Large intestine (tissue), 3 donors: ENCODE data around the gene RALB. TPM values are rescaled to one million over a fixed set of nuclear protein-coding genes. Genes with fewer than 3 reads are reported as not detected.

Experiments
- DNase-seq, 2 donors: peaks; one replicate each; pipeline versions ENCODE4 v3.0.0 to v3.0.0-alpha.2; 2013
- H3K27ac ChIP-seq: one replicate; pipeline ENCODE4 v1.5.1; 2013; ENCODE audit warnings: low read length
- H3K27me3 ChIP-seq: 2 replicates; pipeline ENCODE4 v1.6.1; 2013; ENCODE audit warnings: low read length; ENCODE audit not compliant: control insufficient read depth, insufficient read depth
- H3K36me3 ChIP-seq: 2 replicates; pipeline ENCODE4 v1.6.1; 2013; ENCODE audit warnings: low read length; ENCODE audit not compliant: control insufficient read depth, insufficient read depth
- H3K4me1 ChIP-seq: one replicate; pipeline ENCODE4 v1.6.1; 2013; ENCODE audit warnings: low read length; ENCODE audit not compliant: control insufficient read depth, insufficient read depth
- H3K4me3 ChIP-seq: one replicate; pipeline ENCODE4 v1.5.1; 2013; ENCODE audit warnings: low read length
- H3K9me3 ChIP-seq: one replicate; pipeline ENCODE4 v1.6.1; 2013; ENCODE audit warnings: mild to moderate bottlenecking, low read depth, low read length, moderate library complexity; ENCODE audit not compliant: control insufficient read depth
- WGBS: methylation state at CpG from one replicate; pipeline ENCODE4 v1.1.5; 2013; ENCODE audit warnings: low lambda C conversion rate; ENCODE audit not compliant: insufficient coverage; 5-methylcytosine and 5-hydroxymethylcytosine counted together
- polyA plus RNA-seq: library from polyadenylated mRNA; unstranded; fragments of 120-200 nt; gene quantifications from one replicate; pipeline ENCODE4 v1.2.1, GENCODE V29; 2013

The RALB gene
- polyA plus RNA-seq, 1 donor = 102 TPM

GRCh38 chr2:120314690-120315366 lies 62.2 kb downstream of the RALB start:
- DNase-seq = no peak
- no peaks in the 10 kb centered on the region for H3K9me3 ChIP-seq
- peaks cover 33% of the 10 kb centered on the region for H3K27me3 ChIP-seq
- no CpG with 5 or more reads among the region's 19 CpGs for WGBS
- no peak overlapping the region for H3K4me3 ChIP-seq
- no peaks in the 10 kb centered on the region for H3K36me3 ChIP-seq
- H3K27ac ChIP-seq = no peak overlapping the region
- H3K4me1 ChIP-seq = peaks cover 5% of the 10 kb centered on the region

DNA sequence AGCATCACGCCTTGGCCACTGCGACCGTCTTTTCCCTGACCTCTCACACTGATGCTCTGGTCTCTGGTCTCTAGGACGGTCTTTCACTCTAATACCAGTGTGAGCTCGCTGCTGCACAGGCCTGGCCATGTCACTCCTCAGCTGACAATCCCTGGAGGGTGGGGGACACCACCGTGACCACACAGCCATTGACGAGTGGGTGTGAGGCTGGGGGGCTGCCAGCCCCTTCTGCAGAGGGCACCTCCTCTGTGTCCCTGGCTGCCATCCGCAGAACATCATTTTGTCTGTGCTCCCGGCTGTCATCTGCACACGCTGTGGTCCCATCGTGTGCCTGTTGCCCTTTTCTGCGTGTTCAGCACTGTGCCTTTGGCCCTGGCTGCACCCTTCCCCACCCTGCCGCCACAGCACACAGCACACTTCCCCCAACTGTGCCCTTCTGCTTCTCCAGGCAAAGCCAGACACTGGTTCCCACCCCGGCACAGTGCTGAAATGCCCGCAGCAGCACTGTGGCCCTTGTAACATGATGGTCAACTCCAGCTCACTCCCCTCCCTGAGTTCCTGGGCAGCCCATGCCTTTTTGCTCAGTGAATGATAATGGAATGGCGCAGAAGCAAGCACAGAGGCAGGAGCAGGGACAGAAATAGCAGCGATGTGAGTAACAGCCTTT lies 62.8 kb downstream of the RALB start:
- Histone ChIP-seq H3K4me3 (no peak overlapping the region), H3K36me3 (no peaks in the 10 kb centered on the region), H3K9me3 (no peaks in the 10 kb centered on the region), H3K27me3 (peaks cover 36% of the 10 kb centered on the region), H3K27ac (no peak overlapping the region), H3K4me1 (peaks cover 5% of the 10 kb centered on the region)
- no CpG with 5 or more reads among the region's 17 CpGs for WGBS
- DNase-seq = no peak

DNA sequence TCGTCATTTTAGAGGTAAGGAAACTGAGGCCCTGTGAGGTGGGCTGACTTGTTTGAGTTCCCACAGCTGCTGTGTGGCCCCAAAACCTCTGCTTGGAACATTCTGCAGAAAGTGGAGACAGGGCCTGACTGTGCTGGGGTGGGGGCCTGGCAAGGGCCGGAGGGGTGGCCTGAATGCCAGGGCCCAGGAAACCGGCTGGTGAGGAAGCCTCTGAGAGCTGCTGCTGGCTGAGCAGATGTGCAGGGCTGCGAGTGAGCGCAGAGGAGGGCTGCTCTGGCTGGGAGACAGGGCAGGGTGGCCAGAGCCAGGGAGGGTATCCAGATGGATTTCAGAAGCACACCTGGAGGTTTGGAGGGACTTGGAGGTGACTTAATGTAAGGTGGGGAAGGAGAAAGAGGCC lies 63.4 kb downstream of the RALB start:
- H3K4me1 ChIP-seq = peaks cover 5% of the 10 kb centered on the region
- WGBS = no CpG with 5 or more reads among the region's 5 CpGs
- no peaks in the 10 kb centered on the region for H3K36me3 ChIP-seq
- no peaks in the 10 kb centered on the region for H3K9me3 ChIP-seq
- peaks cover 38% of the 10 kb centered on the region for H3K27me3 ChIP-seq
- H3K4me3 ChIP-seq = no peak overlapping the region
- no peak for DNase-seq
- no peak overlapping the region for H3K27ac ChIP-seq

GRCh38 chr2:120316528-120317179 lies 64.0 kb downstream of the RALB start:
- H3K36me3 ChIP-seq = no peaks in the 10 kb centered on the region
- H3K4me1 ChIP-seq = peaks cover 5% of the 10 kb centered on the region
- no peak overlapping the region for H3K27ac ChIP-seq
- peaks cover 38% of the 10 kb centered on the region for H3K27me3 ChIP-seq
- H3K9me3 ChIP-seq = no peaks in the 10 kb centered on the region
- WGBS = 100% methylated on average over 1 of the region's 15 CpGs
- DNase-seq = no peak
- H3K4me3 ChIP-seq = no peak overlapping the region

DNA sequence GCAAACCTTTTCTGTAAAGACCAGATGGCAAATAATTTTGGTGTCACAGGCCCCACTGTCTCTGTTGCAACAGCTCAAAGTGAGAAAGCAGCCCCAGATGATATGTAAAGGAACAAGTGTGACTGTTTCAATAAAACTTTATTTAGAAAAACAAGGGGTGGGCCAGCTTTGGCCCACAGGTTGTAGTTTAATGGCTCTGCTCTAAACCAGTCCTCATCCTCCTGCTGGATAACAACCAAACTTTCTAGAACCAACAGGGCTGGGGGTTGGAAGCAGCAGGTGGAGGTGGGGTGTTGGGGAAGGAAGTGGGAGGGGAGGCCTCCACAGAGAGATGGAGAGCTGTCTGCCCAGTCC lies 64.5 kb downstream of the RALB start:
- no peaks in the 10 kb centered on the region for H3K9me3 ChIP-seq
- H3K36me3 ChIP-seq = no peaks in the 10 kb centered on the region
- no peak overlapping the region for H3K4me3 ChIP-seq
- peaks cover 5% of the 10 kb centered on the region for H3K4me1 ChIP-seq
- no peak for DNase-seq
- H3K27me3 ChIP-seq = peaks cover 41% of the 10 kb centered on the region
- no peak overlapping the region for H3K27ac ChIP-seq

DNA sequence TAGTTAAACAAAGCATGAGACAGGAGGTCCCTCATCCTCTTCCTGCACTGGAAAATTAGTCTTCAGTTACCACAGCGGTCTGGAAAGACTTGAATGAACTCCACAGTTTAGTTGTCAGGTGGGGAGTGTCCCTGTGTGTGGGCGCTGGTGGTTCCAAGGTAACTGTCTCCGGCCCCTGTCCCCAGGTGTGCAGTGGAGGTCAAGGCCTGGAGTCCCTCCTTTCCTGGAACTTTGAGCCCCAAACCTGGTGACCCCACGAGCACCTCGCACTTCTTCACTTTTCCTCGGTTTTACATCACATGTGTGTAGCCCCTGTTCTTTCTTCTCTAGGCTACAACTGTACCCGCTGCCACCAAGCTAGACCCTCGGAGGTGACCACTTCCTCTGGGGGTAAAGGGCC lies 65.3 kb downstream of the RALB start:
- WGBS = 100% methylated on average over 1 of the region's 8 CpGs
- Histone ChIP-seq H3K27me3 (peaks cover 47% of the 10 kb centered on the region), H3K27ac (no peak overlapping the region), H3K36me3 (no peaks in the 10 kb centered on the region), H3K9me3 (no peaks in the 10 kb centered on the region), H3K4me3 (no peak overlapping the region), H3K4me1 (peaks cover 1% of the 10 kb centered on the region)
- no peak for DNase-seq

DNA sequence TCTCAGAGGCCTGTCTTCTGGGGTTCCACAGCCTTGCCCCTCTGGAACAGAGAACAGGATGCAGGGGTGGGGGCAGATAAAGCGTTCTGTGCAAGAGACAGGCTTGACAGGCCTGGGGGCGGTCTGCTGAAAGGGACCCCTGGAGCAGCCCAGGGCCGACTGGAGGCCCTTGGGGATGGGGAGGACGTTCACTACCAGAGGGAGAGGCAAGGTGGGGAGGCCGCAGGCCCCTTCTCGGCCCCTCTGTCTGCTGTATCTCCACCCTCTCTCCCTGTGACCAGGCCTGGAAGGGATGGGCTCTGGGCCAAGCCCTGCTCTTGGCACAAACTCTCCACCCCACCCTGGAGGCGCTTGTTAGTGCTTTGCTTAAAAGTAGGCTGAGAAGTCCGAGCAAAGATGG lies 66.0 kb downstream of the RALB start:
- H3K27me3 ChIP-seq = peaks cover 47% of the 10 kb centered on the region
- H3K4me3 ChIP-seq = no peak overlapping the region
- no peak for DNase-seq
- H3K36me3 ChIP-seq = no peaks in the 10 kb centered on the region
- no peaks in the 10 kb centered on the region for H3K4me1 ChIP-seq
- no CpG with 5 or more reads among the region's 8 CpGs for WGBS
- no peaks in the 10 kb centered on the region for H3K9me3 ChIP-seq
- H3K27ac ChIP-seq = no peak overlapping the region

- WGBS = no CpG with 5 or more reads among the region's 10 CpGs
- no peaks in the 10 kb centered on the region for H3K36me3 ChIP-seq
- H3K4me1 ChIP-seq = no peaks in the 10 kb centered on the region
- no peak overlapping the region for H3K4me3 ChIP-seq
- no peak for DNase-seq
- H3K27me3 ChIP-seq = peaks cover 43% of the 10 kb centered on the region
- H3K27ac ChIP-seq = no peak overlapping the region
- H3K9me3 ChIP-seq = no peaks in the 10 kb centered on the region
Measured at GRCh38 chr2:120319123-120319522, 66.5 kb downstream of the RALB start.

DNA sequence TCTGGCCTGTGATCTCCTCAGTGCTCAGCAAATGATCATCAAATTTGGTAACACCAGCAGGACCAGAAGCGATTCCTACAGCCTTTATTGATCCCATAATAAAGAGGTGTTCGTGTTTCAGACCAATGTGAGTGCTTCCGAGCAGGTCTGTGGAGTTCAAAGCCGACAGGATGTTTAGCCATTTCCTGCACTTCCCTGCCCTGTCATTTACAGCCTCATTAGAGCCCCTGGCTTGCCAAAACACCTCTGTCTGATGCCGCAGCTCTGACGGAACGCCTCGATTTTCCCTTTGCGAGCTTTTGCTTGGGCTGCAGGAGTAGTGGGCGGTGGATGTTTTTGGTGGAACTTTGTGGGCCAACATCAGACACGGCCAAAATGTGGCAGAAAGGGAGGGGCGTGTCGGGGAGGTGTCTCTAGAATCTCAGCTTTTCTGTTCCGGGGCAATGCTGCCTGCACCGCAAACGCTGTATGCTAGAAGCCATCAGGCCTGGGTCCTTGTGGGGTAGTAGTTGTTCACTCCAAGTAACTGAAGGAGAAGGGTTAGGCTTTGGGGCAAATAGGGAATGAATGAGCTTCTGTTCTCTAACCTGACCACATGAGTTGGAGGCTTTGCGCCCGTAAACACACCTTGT lies 67.2 kb downstream of the RALB start:
- no peak overlapping the region for H3K4me3 ChIP-seq
- no CpG with 5 or more reads among the region's 18 CpGs for WGBS
- no peak for DNase-seq

DNA sequence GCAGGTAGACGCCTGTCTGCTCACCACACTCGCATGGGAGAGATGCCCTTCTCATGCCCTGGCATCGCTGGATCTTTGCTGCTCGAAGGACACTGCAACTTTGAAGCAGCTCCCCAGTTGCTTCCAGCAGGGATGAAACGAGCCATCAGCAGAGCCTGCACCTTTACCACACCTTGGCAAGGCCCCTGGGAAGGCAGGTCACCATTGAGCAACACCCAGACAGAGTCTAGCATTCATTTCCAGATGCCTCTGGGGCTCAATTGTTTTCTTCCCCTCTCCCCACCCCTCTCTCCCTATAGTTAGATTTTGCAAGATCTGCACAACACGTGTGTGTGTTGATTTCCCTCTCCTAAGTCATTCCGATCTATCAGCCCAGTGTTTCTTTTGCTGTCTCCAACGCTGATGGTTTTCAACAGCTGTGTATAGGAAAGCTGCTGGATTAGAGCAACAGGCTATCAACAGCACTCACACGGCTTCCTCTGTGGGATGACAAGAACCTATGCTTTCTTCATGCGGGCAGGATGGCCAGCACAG lies 67.7 kb downstream of the RALB start:
- Histone ChIP-seq H3K27me3 (peaks cover 30% of the 10 kb centered on the region), H3K9me3 (no peaks in the 10 kb centered on the region), H3K27ac (no peak overlapping the region), H3K36me3 (no peaks in the 10 kb centered on the region), H3K4me3 (no peak overlapping the region), H3K4me1 (no peaks in the 10 kb centered on the region)
- DNase-seq = no peak
- WGBS = 87% methylated on average over 3 of the region's 10 CpGs

More for the DNA sequence above, 67.2 kb downstream of the RALB start:
- peaks cover 36% of the 10 kb centered on the region for H3K27me3 ChIP-seq
- H3K27ac ChIP-seq = no peak overlapping the region
- H3K4me1 ChIP-seq = no peaks in the 10 kb centered on the region
- H3K36me3 ChIP-seq = no peaks in the 10 kb centered on the region
- H3K9me3 ChIP-seq = no peaks in the 10 kb centered on the region
